Renal cortex interstitium (tissue), 11 donors: ENCODE measurements around the gene FRAS1. TPM values are rescaled to one million over a fixed set of nuclear protein-coding genes. Genes with fewer than 3 reads are reported as not detected.
"Not testable (repeated sequence)": the region's sequence is repeated elsewhere in the genome, so short reads cannot be mapped to it uniquely, and the experiment has no call there.

Source experiments
- DNase-seq, 11 donors: peaks; one replicate each; pipeline ENCODE4 v3.0.0-alpha.2; 2013; ENCODE audit warnings: low read depth in 9 of 11, low spot score in 4 of 11; ENCODE audit errors: extremely low read depth in 1 of 11
- polyA plus RNA-seq, 3 donors: library from polyadenylated mRNA; unstranded; fragments of 120-200 nt; gene quantifications; one replicate each; pipeline ENCODE4 v1.2.1, GENCODE V29; 2013; ENCODE audit not compliant: insufficient read length in 3 of 3

Gene FRAS1
- polyA plus RNA-seq, 3 donors = 79.1 to 92.9 (median 84.9) TPM

- not testable (repeated sequence) for DNase-seq
Measured at GRCh38 chr4:78328591-78328990, 271.5 kb downstream of the FRAS1 start.

- no peak for DNase-seq
Measured at GRCh38 chr4:78331186-78331585, 274.1 kb downstream of the FRAS1 start.

- DNase-seq = no peak
Measured at GRCh38 chr4:78331965-78332364, 274.8 kb downstream of the FRAS1 start.

- peak in 2 of 11 donors; percentile 25 to 26 for DNase-seq
Measured at GRCh38 chr4:78332976-78333375, 275.9 kb downstream of the FRAS1 start.

- DNase-seq = peak in 2 of 11 donors; percentile 11 to 32
Measured at GRCh38 chr4:78336093-78336943, 279.2 kb downstream of the FRAS1 start.

- no peak for DNase-seq
Measured at GRCh38 chr4:78337244-78338020, 280.3 kb downstream of the FRAS1 start.

GRCh38 chr4:78342125-78342524, 285.0 kb downstream of the FRAS1 start:
- no peak for DNase-seq

GRCh38 chr4:78343682-78344081, 286.6 kb downstream of the FRAS1 start:
- no peak for DNase-seq

GRCh38 chr4:78345237-78345636, 288.1 kb downstream of the FRAS1 start:
- no peak for DNase-seq

- DNase-seq = no peak
Measured at GRCh38 chr4:78346222-78346621, 289.1 kb downstream of the FRAS1 start.

GRCh38 chr4:78347527-78347926, 290.4 kb downstream of the FRAS1 start:
- no peak for DNase-seq

- no peak for DNase-seq
Measured at GRCh38 chr4:78353921-78354320, 296.8 kb downstream of the FRAS1 start.

GRCh38 chr4:78354782-78355181, 297.7 kb downstream of the FRAS1 start:
- DNase-seq = no peak

GRCh38 chr4:78355306-78355705, 298.2 kb downstream of the FRAS1 start:
- no peak for DNase-seq

GRCh38 chr4:78356251-78356786, 299.2 kb downstream of the FRAS1 start:
- DNase-seq = no peak

- DNase-seq = no peak
Measured at GRCh38 chr4:78357122-78357521, 300.0 kb downstream of the FRAS1 start.

- DNase-seq = no peak
Measured at GRCh38 chr4:78360466-78360865, 303.3 kb downstream of the FRAS1 start.

GRCh38 chr4:78361621-78362120, 304.5 kb downstream of the FRAS1 start:
- no peak for DNase-seq

GRCh38 chr4:78362310-78362709, 305.2 kb downstream of the FRAS1 start:
- DNase-seq = no peak
